Vagina (tissue), 2 donors: ENCODE results near the gene MAPK8IP1.

ENCODE experiments used
- POLR2A ChIP-seq, 2 donors: fragments of 450-650 bp; IDR thresholded peaks; one replicate each; pipeline ENCODE4 v1.6.1; 2017; ENCODE audit warnings: antibody characterized with exemption in 2 of 2, mild to moderate bottlenecking in 2 of 2, moderate library complexity in 2 of 2
- POLR2AphosphoS5 ChIP-seq, 2 donors: sonication (generic); formaldehyde crosslinking; IDR thresholded peaks; one replicate each; pipeline ENCODE4 v1.9.0; 2017; ENCODE audit warnings: antibody characterized with exemption in 2 of 2, mild to moderate bottlenecking in 2 of 2, low read depth in 1 of 2; ENCODE audit not compliant: insufficient read depth in 1 of 2
- TF ChIP-seq, protein P1 (sequence below), 3 experiments: fragments of 450-650 bp in 2 of 3; fragments of 200-600 bp in 1 of 3; sonication (generic) in 1 of 3; IDR thresholded peaks; one replicate each; pipeline ENCODE4 v1.5.1; 2017 to 2019; ENCODE audit warnings: antibody characterized with exemption in 3 of 3, mild to moderate bottlenecking in 2 of 3, moderate library complexity in 2 of 3

DNA sequence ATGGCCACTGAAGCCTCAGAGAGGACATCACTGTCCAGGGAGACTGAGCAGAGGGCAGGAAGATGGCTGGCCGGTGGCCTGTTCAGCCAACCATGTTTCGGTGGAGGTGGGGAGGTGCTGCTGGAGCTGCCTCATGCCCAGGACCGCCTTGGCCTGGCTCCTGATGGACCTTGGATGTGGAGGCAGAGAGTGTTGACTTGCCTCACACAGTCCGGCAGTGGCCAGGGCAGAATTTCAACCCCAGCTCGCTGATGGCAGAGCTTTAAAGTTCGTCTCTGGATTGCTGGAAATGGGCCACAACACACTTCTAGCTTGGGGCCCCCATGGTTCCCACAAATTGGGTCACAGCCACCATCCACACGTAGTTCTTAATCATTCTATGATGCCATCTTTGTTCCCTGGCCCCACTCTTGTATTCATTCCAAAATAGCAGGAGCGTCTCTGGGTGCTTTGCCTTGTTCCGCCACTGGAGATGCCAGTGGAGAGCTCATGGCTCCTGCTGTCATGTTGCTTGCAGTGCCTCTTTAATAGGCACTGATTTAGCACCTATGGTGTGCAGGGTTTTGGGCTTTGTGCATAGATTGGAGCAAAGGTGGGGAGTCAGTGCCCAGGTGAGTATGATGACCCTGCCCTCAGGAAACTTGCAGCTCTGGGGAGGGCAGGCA, 5.6 kb downstream of the MAPK8IP1 start:
- TF ChIP-seq, protein P1, sequence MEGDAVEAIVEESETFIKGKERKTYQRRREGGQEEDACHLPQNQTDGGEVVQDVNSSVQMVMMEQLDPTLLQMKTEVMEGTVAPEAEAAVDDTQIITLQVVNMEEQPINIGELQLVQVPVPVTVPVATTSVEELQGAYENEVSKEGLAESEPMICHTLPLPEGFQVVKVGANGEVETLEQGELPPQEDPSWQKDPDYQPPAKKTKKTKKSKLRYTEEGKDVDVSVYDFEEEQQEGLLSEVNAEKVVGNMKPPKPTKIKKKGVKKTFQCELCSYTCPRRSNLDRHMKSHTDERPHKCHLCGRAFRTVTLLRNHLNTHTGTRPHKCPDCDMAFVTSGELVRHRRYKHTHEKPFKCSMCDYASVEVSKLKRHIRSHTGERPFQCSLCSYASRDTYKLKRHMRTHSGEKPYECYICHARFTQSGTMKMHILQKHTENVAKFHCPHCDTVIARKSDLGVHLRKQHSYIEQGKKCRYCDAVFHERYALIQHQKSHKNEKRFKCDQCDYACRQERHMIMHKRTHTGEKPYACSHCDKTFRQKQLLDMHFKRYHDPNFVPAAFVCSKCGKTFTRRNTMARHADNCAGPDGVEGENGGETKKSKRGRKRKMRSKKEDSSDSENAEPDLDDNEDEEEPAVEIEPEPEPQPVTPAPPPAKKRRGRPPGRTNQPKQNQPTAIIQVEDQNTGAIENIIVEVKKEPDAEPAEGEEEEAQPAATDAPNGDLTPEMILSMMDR (IDR thresholded peaks at IDR 0.05): no peak
- TF ChIP-seq POLR2AphosphoS5 (IDR thresholded peaks at IDR 0.05; ENCODE audit: insufficient read depth in 1 of 2, low read depth in 1 of 2): no peak
- TF ChIP-seq POLR2A (IDR thresholded peaks at IDR 0.05): no peak
